Hematopoietic multipotent progenitor cell treated with erythropoietin and hydrocortisone succinate and interleukin-3 and kit ligand, for 6 days (in vitro differentiated cells): ENCODE measurements around the gene IL1RAP.
A peak's percentile ranks its signal among the peaks of the same experiment; 100 is the strongest.

Experiments used
- DNase-seq: peaks from one replicate; pipeline ENCODE4 v3.0.0-alpha.2; 2015

The IL1RAP gene

DNA sequence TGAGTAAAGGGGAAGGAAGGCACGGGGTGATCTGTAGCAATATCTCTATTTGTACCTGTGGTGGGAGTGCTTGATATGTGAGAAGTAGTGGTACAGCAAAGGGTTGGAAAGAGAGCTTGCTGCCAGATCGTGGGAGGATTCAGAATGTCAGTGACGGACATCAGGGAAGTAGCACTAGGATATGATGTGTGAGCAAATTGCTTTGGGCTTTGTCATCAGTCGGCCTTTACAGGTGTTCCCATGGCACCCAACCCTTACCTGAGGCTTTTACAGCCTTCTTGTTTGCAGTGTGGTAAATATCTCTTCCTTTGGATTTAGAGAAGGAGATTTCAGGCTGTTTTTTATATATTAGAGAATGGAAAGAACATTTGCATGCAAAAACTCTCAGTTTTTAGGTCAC lies 29.8 kb downstream of the IL1RAP start:
- DNase-seq, result no peak

DNA sequence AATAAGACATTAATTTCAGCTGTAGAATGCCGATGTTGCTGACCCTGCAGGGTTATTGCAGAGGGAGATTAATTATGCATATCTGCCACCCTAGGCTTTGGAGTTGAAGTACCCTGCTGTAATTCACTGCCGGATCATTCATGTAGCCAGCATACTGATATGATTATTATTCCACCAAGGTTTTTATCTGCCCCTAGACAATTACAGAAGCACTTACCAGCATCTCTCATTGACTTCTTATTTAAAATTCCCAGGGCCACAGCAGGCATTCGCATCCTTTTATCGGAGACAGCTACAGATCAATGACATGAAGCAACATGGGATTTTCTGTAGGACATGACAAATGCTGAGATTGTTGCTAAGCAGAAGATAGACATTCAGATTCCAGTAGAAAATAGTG lies 31.3 kb downstream of the IL1RAP start:
- DNase-seq, result no peak

DNA sequence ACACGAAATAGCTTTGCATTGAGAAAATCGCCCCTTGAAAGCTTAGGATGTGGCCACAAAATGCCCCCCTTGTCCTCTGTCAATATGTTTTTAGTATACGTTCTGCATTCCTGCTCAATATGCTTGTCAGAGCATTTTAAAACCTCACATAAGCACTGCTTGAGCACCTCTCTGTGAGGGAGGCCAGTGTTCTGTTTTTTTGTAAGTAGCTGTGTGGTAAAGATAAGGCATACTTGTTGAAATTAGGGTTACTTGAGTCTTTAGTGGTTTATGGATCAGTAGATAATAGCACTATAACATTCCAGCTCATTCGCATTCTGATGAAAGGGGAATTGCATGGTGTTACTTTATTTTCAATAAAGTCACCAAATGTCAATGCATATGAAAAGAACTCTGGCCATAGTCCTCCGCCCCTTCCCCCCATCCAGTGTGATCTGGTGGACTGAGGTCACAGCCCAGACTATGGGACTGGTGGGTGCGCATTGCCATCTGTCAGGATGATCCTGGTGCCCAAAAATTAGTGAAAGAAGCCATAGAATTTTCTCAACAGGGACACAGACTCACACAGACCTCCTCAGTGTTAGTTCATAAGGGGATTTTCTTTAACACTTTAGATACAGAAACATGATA lies 33.1 kb downstream of the IL1RAP start:
- peak; percentile 86 for DNase-seq

GRCh38 chr3:190548031-190548656 lies 34.3 kb downstream of the IL1RAP start:
- DNase-seq, result no peak

DNA sequence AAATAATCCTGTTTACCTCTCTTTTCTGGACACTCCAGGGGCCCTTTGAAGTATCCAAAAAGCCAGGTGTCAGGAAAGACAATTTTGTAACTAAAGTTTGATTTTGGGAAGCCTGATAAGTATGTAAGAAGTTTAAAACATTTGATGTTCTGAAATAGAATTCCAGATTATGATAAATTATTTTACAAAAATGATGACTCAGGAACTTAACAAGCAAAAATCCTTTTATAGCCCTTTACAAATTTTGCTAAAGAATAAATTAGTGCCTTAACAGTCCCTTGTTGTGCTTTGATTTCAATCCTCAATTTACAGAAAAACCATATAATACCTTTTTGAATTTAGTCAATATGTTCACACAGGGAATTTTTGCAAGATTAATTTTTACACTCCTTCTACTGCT lies 38.1 kb downstream of the IL1RAP start:
- no peak for DNase-seq

- no peak for DNase-seq
Observed at GRCh38 chr3:190552969-190553759, 39.3 kb downstream of the IL1RAP start.

DNA sequence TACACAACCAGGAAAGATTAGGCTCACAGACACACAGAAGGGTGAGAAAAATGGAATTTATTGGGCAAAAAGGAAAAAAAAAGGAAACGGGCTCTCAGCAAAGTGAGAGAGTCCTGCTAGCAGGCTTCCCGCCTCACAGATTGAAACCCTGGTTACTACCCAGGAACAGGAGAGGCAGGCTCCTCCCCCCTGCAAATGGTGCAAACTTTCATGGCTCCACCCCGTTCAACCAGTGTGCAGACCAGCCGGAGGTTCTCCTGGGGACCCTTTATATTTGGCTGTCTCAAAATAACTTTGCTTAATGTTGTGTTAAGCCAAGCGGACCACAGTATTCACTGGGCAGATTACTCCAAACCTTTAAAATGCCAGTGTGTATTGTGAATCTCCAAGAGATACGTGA lies 40.3 kb downstream of the IL1RAP start:
- no peak for DNase-seq

- no peak for DNase-seq
Observed at GRCh38 chr3:190556351-190556750, 42.5 kb downstream of the IL1RAP start.

- DNase-seq, result no peak
Observed at GRCh38 chr3:190557296-190557695, 43.4 kb downstream of the IL1RAP start.

GRCh38 chr3:190558316-190558715 lies 44.4 kb downstream of the IL1RAP start:
- no peak for DNase-seq

- DNase-seq, result no peak
Observed at GRCh38 chr3:190558796-190559195, 44.9 kb downstream of the IL1RAP start.

DNA sequence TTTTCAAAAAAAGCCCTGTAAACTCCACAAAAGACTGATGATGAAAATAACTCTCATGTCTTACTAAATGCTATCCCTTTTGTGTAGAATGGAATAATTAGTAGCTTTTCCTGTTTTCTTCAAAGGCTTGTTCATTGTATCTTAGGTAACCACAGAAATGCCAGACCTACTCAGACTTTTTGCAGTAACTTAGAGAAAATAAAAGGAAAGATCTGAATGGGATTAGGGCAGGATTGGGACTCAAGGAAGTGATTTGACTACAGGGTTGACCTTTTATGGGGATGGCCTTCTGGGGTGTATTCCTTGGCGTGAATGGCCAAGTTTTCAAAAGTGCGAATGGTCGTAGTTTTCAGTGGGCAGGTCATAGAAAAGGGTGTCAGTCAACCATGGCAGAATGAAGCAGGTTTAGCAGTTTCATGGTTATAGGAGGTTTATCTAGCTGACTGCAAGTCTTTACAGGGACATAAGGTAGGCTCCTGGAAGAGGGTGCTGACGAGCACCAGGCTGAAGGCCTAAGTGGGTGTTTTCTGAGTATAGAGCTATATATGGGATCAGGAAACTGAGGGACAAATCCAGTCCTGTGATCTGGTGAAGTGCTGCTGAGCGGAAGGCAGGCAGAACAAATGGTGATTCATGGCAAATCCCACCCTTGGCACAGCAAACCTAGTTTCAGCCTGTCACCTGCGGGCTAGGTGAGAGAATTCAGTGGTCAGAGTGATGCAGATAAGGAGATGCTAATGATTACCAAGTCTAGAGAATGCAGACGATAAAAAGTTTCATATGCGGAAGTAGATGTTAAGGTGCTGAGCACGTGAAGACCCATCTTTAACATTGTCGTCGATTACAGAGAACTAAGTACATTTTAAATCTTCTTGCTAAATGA lies 46.4 kb downstream of the IL1RAP start:
- no peak for DNase-seq

GRCh38 chr3:190562866-190563510 lies 49.1 kb downstream of the IL1RAP start:
- DNase-seq, result no peak

GRCh38 chr3:190564175-190564574 lies 50.3 kb downstream of the IL1RAP start:
- DNase-seq, result no peak

- peak; percentile 95 for DNase-seq
Observed at GRCh38 chr3:190566043-190566933, 52.4 kb downstream of the IL1RAP start.

GRCh38 chr3:190568036-190568435 lies 54.2 kb downstream of the IL1RAP start:
- DNase-seq, result peak; percentile 6

DNA sequence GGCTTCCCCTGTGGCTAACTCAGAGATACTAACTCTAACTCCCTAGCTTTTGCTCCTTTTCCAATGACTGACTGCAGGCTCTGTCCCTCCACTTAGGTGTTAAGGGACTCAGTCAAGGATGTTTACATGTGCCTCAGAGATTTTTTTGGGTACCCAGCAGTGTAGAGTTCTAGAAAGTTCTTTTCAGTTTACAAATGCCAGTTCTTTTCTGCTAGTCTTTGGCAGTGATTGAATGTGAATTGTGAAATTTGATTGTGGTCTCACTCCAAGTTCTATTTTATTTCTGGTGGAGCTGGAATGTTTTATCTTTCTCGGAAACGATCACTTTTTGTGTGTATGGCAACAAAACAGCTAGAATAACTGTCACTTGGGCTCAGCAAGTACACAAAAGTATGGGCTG lies 60.6 kb downstream of the IL1RAP start:
- no peak for DNase-seq

GRCh38 chr3:190575437-190576185 lies 61.7 kb downstream of the IL1RAP start:
- DNase-seq, result peak; percentile 59

GRCh38 chr3:190577225-190577624 lies 63.3 kb downstream of the IL1RAP start:
- DNase-seq, result no peak

- DNase-seq, result no peak
Observed at GRCh38 chr3:190579514-190580137, 65.7 kb downstream of the IL1RAP start.
